HepG2 (cell line): ENCODE measurements around the gene NFE2L2. TPM values are rescaled to one million over a fixed set of nuclear protein-coding genes. Genes with fewer than 3 reads are reported as not detected.

Source experiments
- BHLHE40 ChIP-seq: IDR thresholded peaks from 2 replicates; pipeline ENCODE4 v1.6.1; 2011; ENCODE audit warnings: low read length, improper control_type of control experiment
- EP300 ChIP-seq, 3 experiments: sonication (generic) in 1 of 3; formaldehyde crosslinking in 1 of 3; IDR thresholded peaks; 2 replicates each; pipeline versions ENCODE4 v1.5.1 to v1.6.1; 2011 to 2020; ENCODE audit warnings: low read depth in 2 of 3, low read length in 2 of 3, borderline replicate concordance in 1 of 3, improper control_type of control experiment in 1 of 3, mild to moderate bottlenecking in 1 of 3, missing genetic modification reagents in 1 of 3, moderate library complexity in 1 of 3
- FOXC1 ChIP-seq: sonication (generic); formaldehyde crosslinking; IDR thresholded peaks from 2 replicates; pipeline ENCODE4 v1.8.0; 2022; ENCODE audit warnings: mild to moderate bottlenecking, missing genetic modification reagents, borderline replicate concordance
- MED8 ChIP-seq: sonication (generic); formaldehyde crosslinking; IDR thresholded peaks from 2 replicates; pipeline ENCODE4 v1.8.1; 2023; ENCODE audit warnings: mild to moderate bottlenecking, missing genetic modification reagents; ENCODE audit not compliant: insufficient replicate concordance
- MXI1 ChIP-seq: IDR thresholded peaks from 3 replicates; pipeline ENCODE4 v1.6.1; 2012; ENCODE audit warnings: low read depth, low read length, inconsistent platforms, borderline replicate concordance
- NR2F1 ChIP-seq, 2 experiments: fragments of 450-650 bp in 1 of 2; formaldehyde crosslinking in 1 of 2; IDR thresholded peaks; 2 replicates each; pipeline versions ENCODE4 v1.5.0 to v1.6.1; 2016 to 2020; ENCODE audit warnings: mild to moderate bottlenecking in 1 of 2, missing compliant biosample characterization in 1 of 2, missing genetic modification reagents in 1 of 2, moderate library complexity in 1 of 2
- PRMT3 ChIP-seq: sonication (generic); formaldehyde crosslinking; IDR thresholded peaks from 2 replicates; pipeline ENCODE4 v1.8.1; 2022; ENCODE audit warnings: low read depth, mild to moderate bottlenecking, moderate library complexity, missing genetic modification reagents, borderline replicate concordance
- SPEN ChIP-seq: sonication (generic); formaldehyde crosslinking; IDR thresholded peaks from 2 replicates; pipeline ENCODE4 v1.5.1; 2020; ENCODE audit warnings: low read depth, mild to moderate bottlenecking, missing genetic modification reagents
- TBX3 ChIP-seq: fragments of 450-650 bp; IDR thresholded peaks from 2 replicates; pipeline ENCODE4 v1.6.1; 2017; ENCODE audit warnings: antibody characterized with exemption, mild to moderate bottlenecking, inconsistent platforms, borderline replicate concordance
- TOPORS ChIP-seq: sonication (generic); formaldehyde crosslinking; IDR thresholded peaks from 2 replicates; pipeline ENCODE4 v1.8.0; 2023; ENCODE audit warnings: mild to moderate bottlenecking, missing genetic modification reagents
- WIZ ChIP-seq: sonication (generic); formaldehyde crosslinking; IDR thresholded peaks from 2 replicates; pipeline ENCODE4 v1.5.1; 2020; ENCODE audit warnings: mild to moderate bottlenecking, missing genetic modification reagents
- YEATS4 ChIP-seq: sonication (generic); formaldehyde crosslinking; IDR thresholded peaks from 2 replicates; pipeline ENCODE4 v1.4.0; 2020; ENCODE audit warnings: missing genetic modification reagents, borderline replicate concordance
- ZNF282 ChIP-seq: fragments of 450-650 bp; IDR thresholded peaks from 2 replicates; pipeline ENCODE4 v1.6.1; 2018; ENCODE audit not compliant: partially characterized antibody
- ZNF530 ChIP-seq: sonication (generic); formaldehyde crosslinking; IDR thresholded peaks from 2 replicates; pipeline ENCODE4 v1.5.0; 2020; ENCODE audit warnings: low read depth, mild to moderate bottlenecking, missing genetic modification reagents
- ZNF614 ChIP-seq: IDR thresholded peaks from 2 replicates; pipeline ENCODE4 v1.6.1; 2018; ENCODE audit warnings: missing biosample characterization, missing genetic modification reagents, inconsistent platforms, borderline replicate concordance
- polyA plus RNA-seq, 8 experiments: library from polyadenylated mRNA; depleted of rRNA in 3 of 8; stranded (reverse) in 7 of 8; unstranded in 1 of 8; fragments of >200 nt; fragmentation: Illumina TruSeq in 4 of 8; extraction: Trizol in 4 of 8; gene quantifications; 2 replicates each; pipeline versions ENCODE4 v1.2.1 to v1.2.3, GENCODE V29; 2011 to 2016; ENCODE audit warnings: low read depth in 4 of 8, missing spikeins in 1 of 8, mixed read lengths in 1 of 8; ENCODE audit not compliant: insufficient read depth in 1 of 8
- total RNA-seq, 5 experiments: library from RNA; depleted of rRNA; stranded (reverse); fragments of >200 nt; fragmentation: Illumina TruSeq; extraction: Trizol; gene quantifications; 2 replicates each; pipeline ENCODE4 v1.2.3, GENCODE V29; 2016; ENCODE audit warnings: low read depth in 1 of 5
- TF ChIP-seq, protein P1 (sequence below): sonication (generic); formaldehyde crosslinking; IDR thresholded peaks from 2 replicates; pipeline ENCODE4 v1.4.0; 2020; ENCODE audit warnings: missing genetic modification reagents
- TF ChIP-seq, protein P2 (sequence below): sonication (generic); formaldehyde crosslinking; IDR thresholded peaks from 2 replicates; pipeline ENCODE4 v1.4.0; 2020; ENCODE audit warnings: missing genetic modification reagents
- TF ChIP-seq, protein P3 (sequence below): sonication (generic); formaldehyde crosslinking; conservative IDR thresholded peaks from 2 replicates; pipeline ENCODE4 v1.8.0; 2022; ENCODE audit warnings: missing genetic modification reagents
- TF ChIP-seq, protein P4 (sequence below): sonication (generic); formaldehyde crosslinking; IDR thresholded peaks from 2 replicates; pipeline ENCODE4 v1.4.0; 2020; ENCODE audit warnings: missing genetic modification reagents

NFE2L2 gene
- total and polyA plus RNA-seq, 2 of the 13 experiments (the other 11 are each of a cell fraction or from before 2014, with no cell fraction given): 84.6 to 215 TPM

DNA sequence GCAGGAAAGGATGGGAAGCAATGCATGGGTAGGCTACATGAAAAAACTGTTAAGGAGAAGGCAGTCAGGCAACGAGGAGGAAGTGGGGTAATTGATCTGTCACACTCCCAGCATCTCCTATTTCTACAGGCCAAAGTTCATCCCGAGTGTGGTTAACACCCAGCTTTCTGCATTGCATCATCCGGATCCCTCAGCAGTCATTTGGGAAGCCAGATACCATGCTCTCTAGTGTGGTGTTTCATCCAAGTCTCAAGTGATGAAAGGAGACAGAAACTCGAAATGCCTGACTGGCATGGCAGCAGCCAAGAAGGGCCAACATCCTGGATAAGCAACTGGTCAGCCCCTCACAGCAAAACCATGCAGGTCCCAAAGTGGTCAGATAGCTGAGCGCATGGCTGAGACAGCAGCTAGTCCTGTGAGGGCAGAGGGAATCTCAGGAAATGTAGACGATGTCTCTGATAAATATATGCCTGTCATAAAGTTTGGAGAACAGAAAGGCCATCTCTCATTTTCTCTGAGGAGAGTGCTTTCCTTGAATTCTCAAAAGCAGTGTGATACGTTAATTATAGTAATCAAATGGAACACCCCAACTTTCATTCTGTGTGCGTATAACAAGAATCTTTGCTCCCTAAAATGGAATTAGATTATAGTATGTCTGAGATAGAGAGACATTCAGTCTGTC is 76.8 kb downstream of the NFE2L2 start (continued):
- TF ChIP-seq, protein P1, sequence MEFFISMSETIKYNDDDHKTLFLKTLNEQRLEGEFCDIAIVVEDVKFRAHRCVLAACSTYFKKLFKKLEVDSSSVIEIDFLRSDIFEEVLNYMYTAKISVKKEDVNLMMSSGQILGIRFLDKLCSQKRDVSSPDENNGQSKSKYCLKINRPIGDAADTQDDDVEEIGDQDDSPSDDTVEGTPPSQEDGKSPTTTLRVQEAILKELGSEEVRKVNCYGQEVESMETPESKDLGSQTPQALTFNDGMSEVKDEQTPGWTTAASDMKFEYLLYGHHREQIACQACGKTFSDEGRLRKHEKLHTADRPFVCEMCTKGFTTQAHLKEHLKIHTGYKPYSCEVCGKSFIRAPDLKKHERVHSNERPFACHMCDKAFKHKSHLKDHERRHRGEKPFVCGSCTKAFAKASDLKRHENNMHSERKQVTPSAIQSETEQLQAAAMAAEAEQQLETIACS (CRISPR knock-in tag): no peak
- TF ChIP-seq WIZ: peak; percentile 67; the same call in 1 of the 2 replicates
- TF ChIP-seq ZNF282: no peak
- TF ChIP-seq ZNF530: no peak
- TF ChIP-seq, protein P2, sequence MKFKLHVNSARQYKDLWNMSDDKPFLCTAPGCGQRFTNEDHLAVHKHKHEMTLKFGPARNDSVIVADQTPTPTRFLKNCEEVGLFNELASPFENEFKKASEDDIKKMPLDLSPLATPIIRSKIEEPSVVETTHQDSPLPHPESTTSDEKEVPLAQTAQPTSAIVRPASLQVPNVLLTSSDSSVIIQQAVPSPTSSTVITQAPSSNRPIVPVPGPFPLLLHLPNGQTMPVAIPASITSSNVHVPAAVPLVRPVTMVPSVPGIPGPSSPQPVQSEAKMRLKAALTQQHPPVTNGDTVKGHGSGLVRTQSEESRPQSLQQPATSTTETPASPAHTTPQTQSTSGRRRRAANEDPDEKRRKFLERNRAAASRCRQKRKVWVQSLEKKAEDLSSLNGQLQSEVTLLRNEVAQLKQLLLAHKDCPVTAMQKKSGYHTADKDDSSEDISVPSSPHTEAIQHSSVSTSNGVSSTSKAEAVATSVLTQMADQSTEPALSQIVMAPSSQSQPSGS (CRISPR knock-in tag): peak; percentile 97
- peak; percentile 100 for TF ChIP-seq ZNF614 (CRISPR knock-in tag)
- peak; percentile 59; the same call in 1 of the 2 replicates for TF ChIP-seq FOXC1 (CRISPR knock-in tag)
- TF ChIP-seq, protein P3, sequence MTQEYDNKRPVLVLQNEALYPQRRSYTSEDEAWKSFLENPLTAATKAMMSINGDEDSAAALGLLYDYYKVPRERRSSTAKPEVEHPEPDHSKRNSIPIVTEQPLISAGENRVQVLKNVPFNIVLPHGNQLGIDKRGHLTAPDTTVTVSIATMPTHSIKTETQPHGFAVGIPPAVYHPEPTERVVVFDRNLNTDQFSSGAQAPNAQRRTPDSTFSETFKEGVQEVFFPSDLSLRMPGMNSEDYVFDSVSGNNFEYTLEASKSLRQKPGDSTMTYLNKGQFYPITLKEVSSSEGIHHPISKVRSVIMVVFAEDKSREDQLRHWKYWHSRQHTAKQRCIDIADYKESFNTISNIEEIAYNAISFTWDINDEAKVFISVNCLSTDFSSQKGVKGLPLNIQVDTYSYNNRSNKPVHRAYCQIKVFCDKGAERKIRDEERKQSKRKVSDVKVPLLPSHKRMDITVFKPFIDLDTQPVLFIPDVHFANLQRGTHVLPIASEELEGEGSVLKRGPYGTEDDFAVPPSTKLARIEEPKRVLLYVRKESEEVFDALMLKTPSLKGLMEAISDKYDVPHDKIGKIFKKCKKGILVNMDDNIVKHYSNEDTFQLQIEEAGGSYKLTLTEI (CRISPR knock-in tag): no peak
- peak; percentile 83; the same call in 1 of the 2 replicates for TF ChIP-seq SPEN (CRISPR knock-in tag)
- peak; percentile 39 to 91; a peak in 2 of 4 replicates for TF ChIP-seq EP300 (IDR thresholded peaks at IDR 0.05; ENCODE audit: low read depth in 2 of 2, low read length in 2 of 2)
- peak; percentile 91 for TF ChIP-seq EP300 (CRISPR knock-in tag; IDR thresholded peaks at IDR 0.05; ENCODE audit: borderline replicate concordance)
- peak; percentile 23 for TF ChIP-seq MED8
- TF ChIP-seq, protein P4, sequence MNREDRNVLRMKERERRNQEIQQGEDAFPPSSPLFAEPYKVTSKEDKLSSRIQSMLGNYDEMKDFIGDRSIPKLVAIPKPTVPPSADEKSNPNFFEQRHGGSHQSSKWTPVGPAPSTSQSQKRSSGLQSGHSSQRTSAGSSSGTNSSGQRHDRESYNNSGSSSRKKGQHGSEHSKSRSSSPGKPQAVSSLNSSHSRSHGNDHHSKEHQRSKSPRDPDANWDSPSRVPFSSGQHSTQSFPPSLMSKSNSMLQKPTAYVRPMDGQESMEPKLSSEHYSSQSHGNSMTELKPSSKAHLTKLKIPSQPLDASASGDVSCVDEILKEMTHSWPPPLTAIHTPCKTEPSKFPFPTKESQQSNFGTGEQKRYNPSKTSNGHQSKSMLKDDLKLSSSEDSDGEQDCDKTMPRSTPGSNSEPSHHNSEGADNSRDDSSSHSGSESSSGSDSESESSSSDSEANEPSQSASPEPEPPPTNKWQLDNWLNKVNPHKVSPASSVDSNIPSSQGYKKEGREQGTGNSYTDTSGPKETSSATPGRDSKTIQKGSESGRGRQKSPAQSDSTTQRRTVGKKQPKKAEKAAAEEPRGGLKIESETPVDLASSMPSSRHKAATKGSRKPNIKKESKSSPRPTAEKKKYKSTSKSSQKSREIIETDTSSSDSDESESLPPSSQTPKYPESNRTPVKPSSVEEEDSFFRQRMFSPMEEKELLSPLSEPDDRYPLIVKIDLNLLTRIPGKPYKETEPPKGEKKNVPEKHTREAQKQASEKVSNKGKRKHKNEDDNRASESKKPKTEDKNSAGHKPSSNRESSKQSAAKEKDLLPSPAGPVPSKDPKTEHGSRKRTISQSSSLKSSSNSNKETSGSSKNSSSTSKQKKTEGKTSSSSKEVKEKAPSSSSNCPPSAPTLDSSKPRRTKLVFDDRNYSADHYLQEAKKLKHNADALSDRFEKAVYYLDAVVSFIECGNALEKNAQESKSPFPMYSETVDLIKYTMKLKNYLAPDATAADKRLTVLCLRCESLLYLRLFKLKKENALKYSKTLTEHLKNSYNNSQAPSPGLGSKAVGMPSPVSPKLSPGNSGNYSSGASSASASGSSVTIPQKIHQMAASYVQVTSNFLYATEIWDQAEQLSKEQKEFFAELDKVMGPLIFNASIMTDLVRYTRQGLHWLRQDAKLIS: no peak
- 0 out of 2 replicates have a peak, but pooled peaks have one; percentile 66 for TF ChIP-seq PRMT3 (CRISPR knock-in tag)
- peak; percentile 69; the same call in 1 of the 2 replicates for TF ChIP-seq TOPORS (CRISPR knock-in tag)
- TF ChIP-seq MXI1: peak; percentile 30; the same call in 1 of the 3 replicates
- peak; percentile 71 to 80; a peak in 3 of 4 replicates for TF ChIP-seq NR2F1 (CRISPR knock-in tag; IDR thresholded peaks at IDR 0.05)
- peak; percentile 28; the same call in 1 of the 2 replicates for TF ChIP-seq BHLHE40
- peak; percentile 75 for TF ChIP-seq YEATS4 (CRISPR knock-in tag)
- peak; percentile 95 for TF ChIP-seq TBX3
